Breast epithelium (tissue), 3 donors: ENCODE measurements around the gene XYLT1.

Experiments used
- CTCF ChIP-seq, 3 donors: fragments of 450-650 bp; IDR thresholded peaks; one replicate each; pipeline ENCODE4 v1.5.1; 2016 to 2017; ENCODE audit warnings: antibody characterized with exemption in 3 of 3, mild to moderate bottlenecking in 3 of 3, moderate library complexity in 3 of 3
- POLR2A ChIP-seq: fragments of 450-650 bp; IDR thresholded peaks from one replicate; pipeline ENCODE4 v1.6.1; 2016; ENCODE audit warnings: antibody characterized with exemption, mild to moderate bottlenecking, moderate library complexity
- POLR2AphosphoS5 ChIP-seq, 3 donors: sonication (generic); formaldehyde crosslinking; IDR thresholded peaks; one replicate each; pipeline ENCODE4 v1.6.1; 2017; ENCODE audit warnings: antibody characterized with exemption in 3 of 3

- TF ChIP-seq CTCF (IDR thresholded peaks at IDR 0.05) (no peak), POLR2A (no peak), POLR2AphosphoS5 (IDR thresholded peaks at IDR 0.05) (no peak)
These were observed 189.7 kb downstream of the XYLT1 start for GRCh38 chr16:17281052-17281451.
